ENCODE results near the gene APBA3.

APBA3 gene

DNA sequence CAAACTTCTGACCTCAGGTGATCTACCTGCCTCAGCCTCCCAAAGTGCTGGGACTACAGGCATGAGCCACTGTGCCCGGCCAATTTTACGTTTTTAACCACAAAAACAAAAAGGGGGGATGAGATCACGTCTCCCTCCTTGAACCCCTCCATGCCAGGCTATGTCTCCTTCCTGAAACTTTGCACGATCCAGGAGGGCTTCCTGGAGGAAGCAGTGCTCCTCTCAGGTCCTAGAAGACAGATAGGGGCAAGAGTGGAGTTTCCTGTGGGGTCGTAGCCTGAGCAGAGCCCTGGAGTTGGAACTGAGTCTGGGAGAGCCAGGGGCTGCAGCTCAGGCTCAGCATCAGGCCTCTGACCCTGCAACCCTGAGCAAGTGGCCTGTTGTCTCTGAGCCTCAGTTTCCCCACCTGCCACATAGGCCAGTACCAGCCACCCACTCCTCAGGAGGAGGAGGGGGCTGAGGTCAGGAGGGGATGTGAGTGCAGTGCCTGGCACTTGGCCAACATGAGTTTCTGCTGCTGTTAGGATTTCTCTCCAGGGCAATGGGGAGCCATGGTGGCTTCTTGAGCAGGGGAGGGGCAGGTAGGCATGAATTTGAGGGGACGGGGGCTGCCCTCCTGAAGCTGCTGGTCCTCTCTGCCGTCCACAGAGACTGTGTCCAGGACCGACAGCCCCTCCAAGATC is 16.0 kb downstream of the APBA3 start:
- no peak for DNase-seq

DNA sequence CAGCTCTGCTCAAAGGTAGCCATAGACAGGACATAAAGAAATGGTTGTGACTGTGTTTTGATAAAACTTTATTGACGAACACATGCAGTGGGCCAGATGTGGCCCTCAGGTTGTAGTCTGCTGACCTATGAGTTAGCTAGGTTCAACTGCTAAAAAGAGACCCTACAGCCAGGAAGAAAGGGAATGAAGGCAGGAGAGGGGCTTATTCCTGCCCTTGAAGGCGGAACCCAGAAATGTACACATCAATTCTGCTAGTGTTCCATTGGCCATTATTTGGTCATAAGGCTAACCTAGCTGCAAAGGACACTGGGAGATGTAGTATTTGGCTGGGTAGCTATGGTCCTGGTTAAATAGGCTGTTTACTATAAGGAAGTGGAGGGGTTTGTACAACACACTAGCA is 18.0 kb downstream of the APBA3 start:
- no peak for DNase-seq

DNA sequence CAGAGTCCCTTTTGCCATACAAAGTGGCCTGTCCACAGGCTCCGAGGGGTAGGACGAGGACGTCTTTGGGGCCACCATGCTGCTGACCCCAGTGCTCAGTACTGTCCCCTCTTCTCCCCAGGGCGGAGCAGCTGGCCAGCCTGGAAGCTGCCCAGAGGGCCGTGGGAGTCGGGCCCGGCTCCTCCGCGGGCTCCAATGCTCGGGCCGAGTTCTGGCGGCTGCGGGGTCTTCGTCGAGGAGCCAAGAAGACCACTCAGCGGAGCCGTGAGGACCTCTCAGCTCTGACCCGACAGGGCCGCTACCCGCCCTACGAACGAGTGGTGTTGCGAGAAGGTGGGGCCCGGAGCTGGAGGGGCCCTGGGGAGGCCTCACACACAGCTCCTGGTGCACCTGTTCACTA is 21.1 kb downstream of the APBA3 start:
- DNase-seq = no peak

- DNase-seq = no peak
These were observed 22.8 kb downstream of the APBA3 start for GRCh38 chr19:3738477-3739220.

DNA sequence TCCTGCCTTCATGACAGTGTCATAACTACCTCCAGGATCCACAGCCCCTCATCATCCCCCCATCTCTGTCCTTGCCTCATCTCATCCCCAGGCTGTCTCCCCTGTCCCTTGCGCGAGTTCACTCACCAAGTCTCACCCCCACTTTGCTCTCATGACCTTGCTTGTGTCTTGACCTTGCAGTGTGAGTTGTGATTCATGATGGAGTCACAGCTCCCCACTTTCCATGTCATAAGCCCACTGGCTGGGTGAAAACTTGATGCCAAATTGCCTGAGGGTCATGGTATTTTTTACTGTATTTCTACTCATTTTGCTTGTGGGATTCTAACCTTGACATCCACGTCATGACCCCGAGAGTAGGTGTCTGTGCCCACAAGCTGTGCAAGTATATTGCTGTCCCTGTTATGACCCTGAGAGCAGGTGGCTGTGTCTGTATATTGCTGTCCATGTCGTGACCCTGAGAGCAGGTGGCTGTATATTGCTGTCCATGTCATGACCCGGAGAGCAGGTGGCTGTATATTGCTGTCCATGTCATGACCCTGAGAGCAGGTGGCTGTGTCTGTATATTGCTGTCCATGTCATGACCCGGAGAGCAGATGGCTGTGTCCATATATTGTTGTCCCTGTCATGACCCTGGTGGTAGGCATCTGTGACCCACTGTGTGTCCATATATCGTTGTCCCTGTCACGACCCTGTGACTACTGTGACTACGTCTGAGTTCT is 23.8 kb downstream of the APBA3 start:
- DNase-seq = no peak

- DNase-seq = no peak
These were observed 25.3 kb downstream of the APBA3 start for GRCh38 chr19:3736106-3736724.

DNA sequence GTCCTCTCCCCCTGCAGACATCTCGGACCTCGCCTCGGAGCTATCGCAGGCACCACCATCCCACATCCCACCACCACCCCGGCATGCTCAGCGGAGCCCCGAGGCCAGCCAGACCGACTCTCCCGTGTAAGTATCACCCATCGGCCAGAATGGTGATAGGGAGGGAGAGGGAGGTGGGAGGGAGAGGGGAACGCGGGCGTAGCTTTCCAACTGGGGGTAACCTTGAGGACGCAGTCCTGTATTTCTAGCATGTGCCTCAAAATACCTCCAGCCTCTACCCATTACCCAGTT is 27.2 kb downstream of the APBA3 start:
- no peak for DNase-seq

GRCh38 chr19:3733549-3734309 is 27.8 kb downstream of the APBA3 start:
- DNase-seq = no peak

DNA sequence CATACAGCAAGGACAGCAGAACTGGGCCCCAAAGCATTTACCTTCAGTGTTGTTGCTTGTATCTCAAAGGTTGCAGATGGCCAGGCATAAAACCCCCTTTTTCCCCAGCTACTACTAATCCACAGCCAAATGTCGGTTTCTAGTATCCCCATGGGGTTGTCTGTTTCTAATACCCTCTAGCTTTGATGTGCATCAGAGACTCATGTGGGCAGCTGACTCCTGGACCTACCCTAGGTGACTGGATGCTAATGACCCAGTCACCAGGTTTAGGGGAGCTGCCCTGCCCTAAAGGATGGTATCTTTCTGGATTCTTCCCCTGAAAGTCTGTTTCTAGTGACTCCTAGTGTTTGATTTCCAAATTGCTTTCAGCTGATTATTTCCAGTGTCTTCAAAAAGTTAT is 29.4 kb downstream of the APBA3 start:
- no peak for DNase-seq

DNA sequence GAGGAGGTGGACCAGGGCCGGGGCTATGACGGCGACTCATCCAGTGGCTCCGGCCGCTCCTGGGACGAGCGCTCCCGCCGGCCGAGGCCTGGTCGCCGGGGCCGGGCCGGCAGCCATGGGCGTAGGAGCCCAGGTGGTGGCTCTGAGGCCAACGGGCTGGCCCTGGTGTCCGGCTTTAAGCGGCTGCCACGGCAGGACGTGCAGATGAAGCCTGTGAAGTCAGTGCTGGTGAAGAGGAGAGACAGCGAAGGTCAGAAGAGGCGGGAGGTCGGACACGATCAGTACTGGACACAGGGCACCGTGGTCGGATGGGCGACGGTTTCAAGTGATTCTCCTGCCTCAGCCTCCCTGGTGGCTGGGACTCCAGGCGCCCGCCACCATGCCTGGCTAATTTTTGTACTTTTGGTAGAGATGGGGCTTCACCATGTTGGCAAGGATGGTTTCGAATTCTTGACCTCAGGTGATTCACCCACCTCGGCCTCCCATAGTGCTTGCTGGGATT is 31.0 kb downstream of the APBA3 start:
- DNase-seq = no peak

GRCh38 chr19:3725640-3726310 is 35.7 kb downstream of the APBA3 start:
- peak; percentile 48 for DNase-seq

GRCh38 chr19:3725121-3725520 is 36.4 kb downstream of the APBA3 start:
- no peak for DNase-seq

GRCh38 chr19:3723883-3724282 is 37.6 kb downstream of the APBA3 start:
- no peak for DNase-seq

DNA sequence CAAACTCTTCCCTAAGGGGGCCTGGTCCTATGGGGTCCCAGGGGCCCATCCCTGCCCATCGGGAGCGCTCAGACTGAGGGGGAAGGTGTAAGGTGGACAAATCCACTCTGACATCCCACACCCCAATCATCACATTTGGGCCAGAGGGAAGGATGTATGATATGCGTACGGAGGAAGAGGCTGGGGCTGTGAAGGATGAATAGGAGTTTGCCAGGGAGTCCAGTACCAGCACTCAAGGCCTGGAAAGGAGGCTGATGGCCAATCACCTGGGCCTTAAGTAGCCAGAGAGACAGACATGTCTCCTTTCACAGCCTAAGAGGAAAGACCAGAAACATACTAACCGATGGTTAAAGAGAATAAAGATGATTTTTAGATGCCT is 38.4 kb downstream of the APBA3 start:
- DNase-seq = no peak

GRCh38 chr19:3722443-3723109 is 38.9 kb downstream of the APBA3 start:
- DNase-seq = peak; percentile 36

- no peak for DNase-seq
These were observed 39.5 kb downstream of the APBA3 start for GRCh38 chr19:3721887-3722442.

DNA sequence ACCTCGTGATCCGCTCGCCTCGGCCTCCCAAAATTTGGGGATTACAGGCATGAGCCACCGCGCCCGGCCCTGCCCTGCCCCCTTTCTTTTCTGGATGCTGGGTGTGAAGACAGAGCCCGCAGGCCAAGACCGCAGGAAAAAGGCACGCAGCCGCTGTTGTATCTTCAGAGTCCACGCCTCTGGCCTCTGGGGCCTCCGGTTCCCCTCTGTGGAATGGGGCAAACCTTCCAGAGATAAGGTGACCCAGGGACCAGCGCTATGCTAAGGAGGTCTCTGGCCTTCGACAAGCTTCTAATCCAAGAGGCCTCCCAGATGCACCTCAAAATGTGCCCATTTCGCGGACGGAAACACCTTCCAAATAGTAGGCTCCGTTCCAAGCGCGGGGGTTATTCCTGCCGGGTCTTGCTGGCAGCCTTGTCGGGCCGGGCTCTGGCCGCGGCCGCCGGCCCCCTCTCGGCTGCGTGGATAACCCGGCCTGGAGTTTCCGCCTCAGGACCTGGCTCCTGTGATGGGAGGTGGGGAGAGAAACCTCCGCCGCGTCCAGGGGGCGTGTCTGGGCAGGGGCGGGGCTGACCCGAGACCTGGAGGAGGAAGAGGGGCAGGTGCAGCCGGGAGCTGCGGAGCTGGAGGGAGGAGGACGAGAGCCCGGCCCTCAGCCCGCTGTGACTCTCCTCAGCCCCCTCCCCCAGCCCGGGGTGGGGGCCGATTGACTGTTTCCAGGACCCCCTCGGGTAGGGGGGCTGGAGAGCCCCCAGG is 40.2 kb downstream of the APBA3 start:
- DNase-seq = peak; percentile 96

GRCh38 chr19:3720349-3720917 is 41.1 kb downstream of the APBA3 start:
- DNase-seq = no peak

DNA sequence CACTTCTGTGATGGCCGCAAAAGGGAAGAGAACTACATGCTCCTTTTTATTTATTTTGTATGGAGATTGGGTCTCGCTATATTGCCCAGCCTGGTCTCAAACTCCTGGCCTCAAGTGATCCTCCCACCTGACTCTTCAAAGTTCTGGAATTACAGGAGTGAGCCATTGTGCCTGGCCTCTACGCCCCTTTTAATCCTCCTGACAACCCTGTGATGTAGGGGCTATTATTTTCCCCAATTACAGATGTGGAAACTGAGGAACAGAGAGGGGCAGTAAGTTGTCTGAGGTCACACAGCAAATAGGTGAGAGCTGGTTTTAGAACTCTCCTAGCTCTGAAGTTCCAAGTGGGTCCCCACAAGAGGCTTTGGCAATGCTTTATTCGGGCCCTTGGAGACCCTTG is 41.6 kb downstream of the APBA3 start:
- no peak for DNase-seq

DNA sequence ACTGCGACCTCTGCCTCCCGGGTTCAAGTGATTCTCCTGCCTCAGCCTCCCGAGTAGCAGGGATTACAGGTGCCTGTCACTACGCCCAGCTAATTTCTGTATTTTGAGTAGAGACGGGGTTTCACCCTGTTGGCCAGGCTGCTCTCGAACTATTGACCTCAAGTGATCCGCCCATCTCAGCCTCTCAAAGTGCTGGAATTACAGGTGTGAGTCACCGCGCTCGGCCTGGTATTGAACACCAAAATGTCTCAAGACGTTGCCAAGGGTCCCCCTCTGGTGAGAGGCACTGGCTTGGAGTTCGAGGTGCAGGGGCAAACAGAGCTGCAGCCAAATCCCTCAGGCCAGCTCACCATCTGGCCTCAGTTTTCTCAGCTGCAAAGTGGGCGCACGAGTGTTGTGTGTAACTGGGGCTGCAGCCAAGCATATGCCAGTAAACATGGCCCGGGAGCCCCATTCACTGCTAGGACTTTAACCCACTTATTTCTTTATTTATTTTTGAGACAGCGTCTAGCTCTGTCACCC is 45.3 kb downstream of the APBA3 start:
- no peak for DNase-seq

Measured in NCI-H774 (cell line).